Skeletal muscle tissue (tissue), 4 donors: ENCODE data around the gene AIG1. TPM values are rescaled to one million over a fixed set of nuclear protein-coding genes. Genes with fewer than 3 reads are reported as not detected.

Source experiments
- H3K27ac ChIP-seq: one replicate; pipeline ENCODE4 v1.7.0; 2013; ENCODE audit warnings: mild to moderate bottlenecking, low read depth, low read length, inconsistent platforms
- H3K27me3 ChIP-seq, 3 donors: one replicate each; pipeline ENCODE4 v1.7.0; 2013; ENCODE audit warnings: low read length in 3 of 3; ENCODE audit not compliant: control insufficient read depth in 3 of 3, insufficient read depth in 3 of 3
- H3K36me3 ChIP-seq, 3 donors: one replicate each; pipeline ENCODE4 v1.7.0; 2013; ENCODE audit warnings: low read length in 3 of 3; ENCODE audit not compliant: control insufficient read depth in 3 of 3, insufficient read depth in 3 of 3
- H3K4me1 ChIP-seq, 3 donors: one replicate each; pipeline ENCODE4 v1.7.0; 2013; ENCODE audit warnings: low read length in 3 of 3, mild to moderate bottlenecking in 3 of 3; ENCODE audit not compliant: control insufficient read depth in 3 of 3, insufficient read depth in 3 of 3
- H3K4me3 ChIP-seq, 3 donors: one replicate each; pipeline ENCODE4 v1.7.0; 2013; ENCODE audit warnings: low read length in 3 of 3
- H3K9ac ChIP-seq, 3 donors: one replicate each; pipeline ENCODE4 v1.7.0; 2013; ENCODE audit warnings: low read length in 3 of 3, mild to moderate bottlenecking in 3 of 3, moderate library complexity in 2 of 3, low read depth in 1 of 3
- H3K9me3 ChIP-seq, 3 donors: one replicate each; pipeline ENCODE4 v1.7.0; 2013; ENCODE audit warnings: low read length in 3 of 3; ENCODE audit not compliant: control insufficient read depth in 3 of 3
- total RNA-seq: library from RNA; depleted of rRNA; stranded (reverse); fragments of >200 nt; gene quantifications from one replicate; pipeline ENCODE4 v1.2.3, GENCODE V29; 2014
- donor health status: Osteomylitis.

AIG1 gene
- total RNA-seq, 1 donor from 2014 or later: 31.3 TPM

DNA sequence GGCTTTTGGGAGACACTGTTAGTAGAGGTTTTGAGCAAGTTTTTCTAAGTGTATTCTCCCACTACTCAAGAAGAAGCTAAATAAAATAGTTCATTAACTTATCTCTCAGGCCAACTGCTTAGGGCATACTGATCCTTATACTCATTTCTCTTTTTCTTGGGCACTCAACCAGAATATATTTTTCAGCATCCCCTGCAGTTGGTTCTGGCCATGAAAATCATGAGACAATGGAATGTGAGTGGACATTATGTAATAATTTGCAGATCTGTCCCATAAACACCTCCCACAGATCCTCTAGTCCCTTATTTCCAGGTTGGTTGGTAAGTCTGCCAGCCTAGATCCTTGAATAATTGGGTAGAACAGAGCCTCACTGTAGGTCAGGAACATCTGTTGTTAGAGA, 136.7 kb downstream of the AIG1 start:
- Histone ChIP-seq H3K27me3 (no peaks in the 10 kb centered on the region), H3K36me3 (no peaks in the 10 kb centered on the region), H3K4me1 (peaks cover 3 to 8% (median 8%) of the 10 kb centered on the region in 3 donors), H3K4me3 (no peak overlapping the region), H3K9me3 (no peaks in the 10 kb centered on the region), H3K27ac (no peak overlapping the region), H3K9ac (no peak overlapping the region)

DNA sequence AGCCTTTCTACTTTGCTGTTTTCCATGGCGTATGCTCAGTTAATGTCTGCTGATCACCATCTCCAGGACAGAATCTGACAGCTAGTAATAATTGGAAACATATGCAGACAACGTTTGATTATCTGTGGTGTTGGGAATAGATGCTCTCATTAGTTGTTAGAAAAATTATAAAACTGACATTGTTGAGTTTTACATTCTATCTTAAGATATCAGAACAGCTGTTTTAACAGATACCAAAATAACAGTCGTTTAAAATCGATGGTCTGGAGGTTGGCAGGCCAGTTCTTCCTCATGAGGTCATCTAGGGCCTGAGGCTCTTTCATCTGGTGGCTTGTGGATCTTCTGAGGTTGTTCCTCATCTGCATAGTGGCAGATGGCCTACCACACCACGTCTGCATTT, 137.6 kb downstream of the AIG1 start:
- H3K4me3 ChIP-seq: no peak overlapping the region
- no peaks in the 10 kb centered on the region for H3K27me3 ChIP-seq
- peaks cover 3 to 11% (median 8%) of the 10 kb centered on the region in 3 donors for H3K4me1 ChIP-seq
- no peaks in the 10 kb centered on the region for H3K9me3 ChIP-seq
- H3K9ac ChIP-seq: no peak overlapping the region
- H3K36me3 ChIP-seq: no peaks in the 10 kb centered on the region
- H3K27ac ChIP-seq: no peak overlapping the region

DNA sequence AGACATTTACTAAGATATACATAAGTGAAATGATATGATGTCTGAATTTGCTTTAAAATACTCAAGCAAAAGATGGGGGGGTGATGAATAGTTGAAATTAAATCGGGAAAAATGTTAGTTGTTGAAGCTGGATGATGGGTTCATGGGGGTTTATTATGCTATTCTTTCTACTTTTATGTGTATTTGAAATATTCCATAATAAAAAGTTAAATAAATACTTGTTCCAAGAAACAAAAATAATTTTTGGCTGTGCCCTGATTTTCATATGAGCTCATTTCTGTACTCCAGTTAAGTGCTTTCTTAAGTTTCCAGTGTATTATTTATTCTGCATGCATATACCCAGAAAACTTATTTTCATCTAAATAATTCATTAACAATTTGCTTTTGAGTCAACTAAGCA, 138.6 kb downstream of the AIG1 start:
- Histone ChIP-seq H3K27me3 (no peaks in the 10 kb centered on the region), H3K4me1 (peaks cover 3 to 11% (median 8%) of the 10 kb centered on the region in 3 donors), H3K27ac (no peak overlapping the region), H3K9me3 (peaks cover 0 to 3% (median 0%) of the 10 kb centered on the region in 3 donors), H3K36me3 (no peaks in the 10 kb centered on the region), H3K4me3 (no peak overlapping the region), H3K9ac (no peak overlapping the region)

DNA sequence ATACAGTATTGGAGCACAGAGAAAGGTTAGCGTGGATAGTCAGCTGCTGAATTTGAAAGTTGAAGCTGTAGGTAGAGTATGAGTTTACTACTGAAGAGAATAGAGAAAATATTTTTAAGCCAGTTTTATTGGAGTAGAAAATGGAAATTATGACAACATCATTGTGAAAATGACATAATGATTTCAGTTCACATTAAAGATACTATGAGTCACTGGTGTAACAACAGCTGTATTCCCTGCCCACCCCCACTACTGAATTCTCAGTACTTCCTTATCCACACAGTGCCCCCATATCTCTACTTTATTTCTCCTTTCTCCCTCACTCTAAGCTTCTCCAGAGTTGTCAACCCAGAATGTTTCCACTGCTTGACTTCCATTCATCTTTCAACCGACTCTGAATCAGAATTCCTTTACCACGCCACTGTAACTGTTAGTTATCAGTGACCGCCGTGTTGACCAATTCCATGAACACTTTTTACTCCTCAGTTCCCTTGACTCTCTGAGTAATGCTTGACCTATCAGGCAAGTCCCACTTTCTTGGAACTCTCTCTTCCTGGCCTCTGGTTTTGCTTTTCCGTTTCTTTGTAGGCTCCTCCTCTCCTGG, 139.6 kb downstream of the AIG1 start:
- Histone ChIP-seq H3K9ac (no peak overlapping the region), H3K9me3 (peaks cover 0 to 3% (median 0%) of the 10 kb centered on the region in 3 donors), H3K4me3 (no peak overlapping the region), H3K27ac (no peak overlapping the region), H3K4me1 (peaks cover 3 to 9% (median 9%) of the 10 kb centered on the region in 3 donors), H3K27me3 (no peaks in the 10 kb centered on the region), H3K36me3 (no peaks in the 10 kb centered on the region)

DNA sequence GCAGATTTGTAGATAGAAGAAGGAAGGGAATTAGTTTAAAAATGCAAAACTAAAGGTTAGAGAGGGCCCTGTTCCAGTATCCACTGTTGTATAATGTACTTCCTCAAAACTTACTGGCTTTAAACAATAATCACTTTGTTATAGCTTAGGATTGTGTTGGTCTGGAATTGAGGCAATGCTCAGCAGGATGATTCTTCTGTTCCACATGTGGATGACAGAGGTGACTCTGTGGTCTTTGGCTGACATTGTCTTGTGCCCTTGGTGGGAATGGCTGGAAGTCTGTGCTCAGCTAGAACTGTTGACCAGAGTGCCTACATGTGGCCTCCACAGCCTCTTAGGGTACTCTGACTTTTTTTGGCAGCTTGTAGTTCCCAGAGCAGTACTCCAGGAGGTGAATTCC, 143.4 kb downstream of the AIG1 start:
- no peak overlapping the region for H3K4me3 ChIP-seq
- H3K36me3 ChIP-seq: no peaks in the 10 kb centered on the region
- H3K9ac ChIP-seq: no peak overlapping the region
- no peak overlapping the region for H3K27ac ChIP-seq
- H3K27me3 ChIP-seq: no peaks in the 10 kb centered on the region
- peaks cover 0 to 3% (median 0%) of the 10 kb centered on the region in 3 donors for H3K9me3 ChIP-seq
- H3K4me1 ChIP-seq: peaks cover 5 to 9% (median 9%) of the 10 kb centered on the region in 3 donors

DNA sequence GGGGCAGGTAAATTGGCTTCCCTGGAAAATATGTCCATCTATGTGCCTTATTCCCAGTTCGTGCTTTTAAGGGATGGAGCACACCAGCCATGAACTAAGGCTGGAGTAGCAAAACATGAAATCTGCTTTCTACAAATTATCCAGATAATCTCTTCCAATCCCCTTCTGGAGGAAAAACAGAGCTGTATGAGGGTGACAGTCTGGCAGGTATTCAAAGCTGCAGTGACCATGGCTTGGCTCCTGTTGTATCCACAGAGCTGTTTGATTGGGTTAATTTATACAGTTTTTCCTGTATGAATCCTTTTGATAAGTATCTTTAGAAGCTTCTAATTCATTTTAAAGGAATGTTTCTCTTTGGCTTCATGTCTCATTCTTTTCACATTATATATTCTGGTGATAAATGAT, 144.4 kb downstream of the AIG1 start:
- no peak overlapping the region for H3K9ac ChIP-seq
- no peaks in the 10 kb centered on the region for H3K36me3 ChIP-seq
- H3K27me3 ChIP-seq: no peaks in the 10 kb centered on the region
- H3K4me3 ChIP-seq: no peak overlapping the region
- H3K9me3 ChIP-seq: peaks cover 0 to 3% (median 0%) of the 10 kb centered on the region in 3 donors
- peaks cover 5 to 9% (median 9%) of the 10 kb centered on the region in 3 donors for H3K4me1 ChIP-seq
- H3K27ac ChIP-seq: peak overlapping the region; percentile 22

DNA sequence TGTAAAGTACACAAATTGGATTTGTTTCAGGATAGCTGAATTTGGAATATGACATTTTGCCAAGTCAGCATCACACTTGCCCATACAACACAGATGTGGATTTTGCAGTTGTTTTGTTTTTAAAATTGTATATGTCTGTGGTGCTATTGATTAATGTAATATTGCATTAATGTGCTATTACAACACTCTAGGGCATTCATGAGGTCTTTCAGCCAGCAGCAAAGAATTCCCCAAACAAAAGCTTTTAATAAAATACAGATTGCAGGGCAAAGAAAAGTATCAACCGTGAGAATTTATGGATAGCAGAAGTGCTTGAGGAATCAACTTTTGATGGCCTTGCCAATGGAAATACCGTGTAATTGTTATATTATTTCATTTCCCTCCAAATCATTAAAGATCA, 144.9 kb downstream of the AIG1 start:
- H3K4me3 ChIP-seq: peak overlapping the region in 1 of 3 donors; percentile 7
- no peaks in the 10 kb centered on the region for H3K27me3 ChIP-seq
- H3K27ac ChIP-seq: peak overlapping the region; percentile 22
- H3K9ac ChIP-seq: no peak overlapping the region
- no peaks in the 10 kb centered on the region for H3K36me3 ChIP-seq
- H3K9me3 ChIP-seq: peaks cover 0 to 3% (median 0%) of the 10 kb centered on the region in 3 donors
- peaks cover 5 to 9% (median 9%) of the 10 kb centered on the region in 3 donors for H3K4me1 ChIP-seq

DNA sequence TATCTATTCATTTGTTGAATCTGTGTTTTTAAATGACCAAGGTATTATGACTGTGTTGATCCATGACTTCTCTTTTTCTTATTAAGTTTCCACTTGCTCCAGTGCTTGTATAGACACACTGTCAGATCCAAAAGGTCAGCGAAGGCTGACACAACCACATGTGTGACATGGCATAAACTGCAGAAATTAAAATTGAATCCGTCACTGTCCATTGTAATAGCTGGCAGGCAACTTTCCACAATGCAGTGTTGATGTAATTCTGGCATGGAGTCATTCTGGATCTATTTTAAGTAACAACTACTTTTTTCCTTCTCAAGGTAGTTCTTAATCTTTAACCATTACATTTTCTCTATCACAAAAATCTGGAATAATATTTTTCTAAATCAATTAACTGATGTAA, 145.3 kb downstream of the AIG1 start:
- Histone ChIP-seq H3K27ac (peak overlapping the region; percentile 22), H3K4me1 (peaks cover 5 to 9% (median 9%) of the 10 kb centered on the region in 3 donors), H3K9ac (no peak overlapping the region), H3K9me3 (peaks cover 0 to 3% (median 0%) of the 10 kb centered on the region in 3 donors), H3K4me3 (peak overlapping the region in 1 of 3 donors; percentile 7), H3K27me3 (no peaks in the 10 kb centered on the region), H3K36me3 (no peaks in the 10 kb centered on the region)

DNA sequence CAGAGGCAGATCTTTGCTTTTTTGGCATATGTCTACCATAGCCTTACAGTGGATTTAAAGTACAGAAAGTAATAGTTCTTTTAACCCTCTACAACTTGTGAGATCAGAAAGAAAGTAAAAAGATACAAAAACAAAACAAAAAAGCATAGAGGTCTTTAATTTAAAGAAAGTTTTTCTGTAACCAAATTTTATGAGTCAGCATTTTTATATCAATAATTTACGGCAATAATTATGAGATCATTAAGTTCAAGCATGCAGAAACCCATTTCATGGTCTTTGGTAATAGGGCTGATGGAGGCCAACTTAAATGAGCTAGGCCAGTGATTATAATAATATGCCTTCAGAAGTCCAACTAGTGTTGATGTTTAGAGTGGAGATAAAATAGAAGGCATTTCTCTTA, 145.9 kb downstream of the AIG1 start:
- Histone ChIP-seq H3K27me3 (no peaks in the 10 kb centered on the region), H3K27ac (no peak overlapping the region)

DNA sequence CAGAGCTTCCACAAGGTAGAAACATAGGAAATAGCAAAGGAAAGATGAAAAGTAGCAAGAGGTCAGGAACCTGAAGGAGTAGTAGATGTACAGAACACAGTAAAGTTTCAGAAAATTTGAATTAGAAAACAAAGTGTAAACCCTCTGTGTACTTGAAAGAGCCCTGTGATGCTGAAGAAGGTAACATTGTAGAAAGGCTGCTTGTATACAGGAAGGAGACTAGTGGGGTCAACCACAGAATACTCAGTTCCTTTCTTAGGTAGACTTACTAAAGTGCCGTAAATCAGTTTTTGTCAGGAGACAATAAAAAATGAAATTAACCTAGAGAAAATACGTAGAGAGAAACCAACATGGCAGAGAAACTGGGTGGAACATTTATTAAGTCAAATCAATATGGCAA, 149.7 kb downstream of the AIG1 start:
- H3K9ac ChIP-seq: no peak overlapping the region
- no peak overlapping the region for H3K4me3 ChIP-seq

More for the DNA sequence above, 145.9 kb downstream of the AIG1 start:
- Histone ChIP-seq H3K9me3 (peaks cover 0 to 3% (median 0%) of the 10 kb centered on the region in 3 donors), H3K4me1 (peaks cover 5 to 9% (median 9%) of the 10 kb centered on the region in 3 donors), H3K9ac (no peak overlapping the region), H3K36me3 (no peaks in the 10 kb centered on the region), H3K4me3 (no peak overlapping the region)

More for the DNA sequence above, 149.7 kb downstream of the AIG1 start:
- Histone ChIP-seq H3K36me3 (no peaks in the 10 kb centered on the region), H3K9me3 (no peaks in the 10 kb centered on the region), H3K27me3 (no peaks in the 10 kb centered on the region), H3K27ac (no peak overlapping the region), H3K4me1 (peaks cover 9 to 10% (median 10%) of the 10 kb centered on the region in 3 donors)
